Measurements from ENCODE around the gene TMEM164. TPM values are rescaled to one million over a fixed set of nuclear protein-coding genes. Genes with fewer than 3 reads are reported as not detected.

TMEM164 gene
- total RNA-seq, 1 donor from 2014 or later = 8.4 TPM

DNA sequence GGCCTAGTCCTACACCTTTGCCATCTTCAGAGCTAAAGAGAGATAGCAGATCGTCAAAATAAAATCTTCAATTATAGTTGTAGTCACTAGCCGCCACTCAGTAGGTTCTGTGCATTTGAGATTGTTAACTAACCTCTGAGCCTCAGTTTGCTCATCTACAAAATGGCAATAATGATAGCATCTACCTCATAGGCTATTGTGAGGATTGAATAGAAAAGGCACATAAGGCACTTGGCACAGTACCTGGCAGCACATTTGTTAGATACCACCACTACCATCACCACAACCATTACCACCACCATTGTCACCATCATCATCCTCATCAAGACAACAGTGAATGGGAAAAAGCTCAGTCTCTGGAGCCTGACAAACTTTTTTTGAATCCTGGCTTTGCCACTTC is 180.4 kb downstream of the TMEM164 start:
- H3K4me3 ChIP-seq (ENCODE audit: low read depth, low read length) = no peak overlapping the region
- DNase-seq (ENCODE audit: low read depth) = no peak
- TF ChIP-seq, protein P1, sequence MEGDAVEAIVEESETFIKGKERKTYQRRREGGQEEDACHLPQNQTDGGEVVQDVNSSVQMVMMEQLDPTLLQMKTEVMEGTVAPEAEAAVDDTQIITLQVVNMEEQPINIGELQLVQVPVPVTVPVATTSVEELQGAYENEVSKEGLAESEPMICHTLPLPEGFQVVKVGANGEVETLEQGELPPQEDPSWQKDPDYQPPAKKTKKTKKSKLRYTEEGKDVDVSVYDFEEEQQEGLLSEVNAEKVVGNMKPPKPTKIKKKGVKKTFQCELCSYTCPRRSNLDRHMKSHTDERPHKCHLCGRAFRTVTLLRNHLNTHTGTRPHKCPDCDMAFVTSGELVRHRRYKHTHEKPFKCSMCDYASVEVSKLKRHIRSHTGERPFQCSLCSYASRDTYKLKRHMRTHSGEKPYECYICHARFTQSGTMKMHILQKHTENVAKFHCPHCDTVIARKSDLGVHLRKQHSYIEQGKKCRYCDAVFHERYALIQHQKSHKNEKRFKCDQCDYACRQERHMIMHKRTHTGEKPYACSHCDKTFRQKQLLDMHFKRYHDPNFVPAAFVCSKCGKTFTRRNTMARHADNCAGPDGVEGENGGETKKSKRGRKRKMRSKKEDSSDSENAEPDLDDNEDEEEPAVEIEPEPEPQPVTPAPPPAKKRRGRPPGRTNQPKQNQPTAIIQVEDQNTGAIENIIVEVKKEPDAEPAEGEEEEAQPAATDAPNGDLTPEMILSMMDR (conservative IDR thresholded peaks at IDR 0.05; ENCODE audit: low read depth, low read length) = no peak

DNA sequence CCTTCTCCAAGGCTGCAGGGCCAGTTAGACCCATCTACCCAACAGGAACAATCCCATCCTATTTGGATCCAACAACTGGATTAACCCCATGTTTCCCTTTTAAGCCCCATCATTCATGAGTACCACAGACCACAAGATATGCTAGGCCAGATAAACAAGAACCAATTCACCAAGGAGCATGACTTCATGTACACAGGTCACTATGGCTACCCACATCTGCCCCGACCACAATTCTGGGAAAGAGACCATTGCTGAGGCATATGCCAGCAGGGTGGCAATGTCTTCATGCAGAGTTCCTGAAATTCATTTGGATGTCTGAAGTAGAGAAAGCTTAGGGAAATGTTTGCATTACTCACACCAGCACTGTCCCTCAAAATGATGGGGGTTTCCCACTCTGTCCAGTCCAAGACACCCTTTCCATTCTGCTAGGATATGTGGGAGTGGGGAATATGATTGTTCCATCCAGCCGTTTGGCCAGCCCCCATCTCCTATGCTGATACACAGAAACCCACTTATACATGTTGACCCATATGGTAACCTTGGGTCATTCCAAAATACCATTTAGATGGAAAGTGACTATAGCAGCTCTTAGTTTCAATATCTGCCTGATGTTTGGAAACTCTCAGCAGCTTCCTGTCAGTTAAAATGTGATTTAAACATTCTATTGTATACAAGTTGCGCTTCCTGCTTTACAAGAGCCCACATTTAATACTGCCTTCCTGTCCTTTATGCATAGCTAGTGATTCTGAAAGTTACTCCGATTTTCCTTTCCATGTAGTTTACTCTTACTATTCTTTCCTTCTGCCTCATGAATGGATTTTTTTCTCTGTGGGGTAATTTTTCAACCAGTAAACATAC is 186.0 kb downstream of the TMEM164 start:
- TF ChIP-seq, protein P1 (conservative IDR thresholded peaks at IDR 0.05; ENCODE audit: low read depth, low read length) = no peak
- DNase-seq (ENCODE audit: low read depth) = no peak
- no peak overlapping the region for H3K4me3 ChIP-seq (ENCODE audit: low read depth, low read length)

DNA sequence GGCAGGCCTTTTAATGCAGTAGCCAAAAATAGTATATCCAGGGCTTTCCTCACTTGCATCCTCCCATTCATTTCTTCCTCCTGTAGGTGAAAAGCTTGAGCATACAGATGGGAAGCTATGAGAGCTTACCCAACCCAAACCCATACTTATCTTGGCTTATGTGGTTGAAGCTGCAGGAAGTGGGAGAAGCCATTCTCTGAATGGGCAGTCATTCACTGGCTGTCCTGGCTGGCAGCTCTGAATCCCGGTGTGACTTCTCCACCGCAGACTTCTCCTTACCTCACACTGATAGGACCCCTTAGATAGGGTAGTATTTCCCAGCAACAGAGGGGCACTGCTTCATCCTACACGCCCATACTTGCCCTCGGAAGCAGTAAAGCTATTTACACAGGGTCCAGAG is 189.6 kb downstream of the TMEM164 start:
- TF ChIP-seq, protein P1 (conservative IDR thresholded peaks at IDR 0.05; ENCODE audit: low read depth, low read length) = no peak
- no peak overlapping the region for H3K4me3 ChIP-seq (ENCODE audit: low read depth, low read length)
- no peak for DNase-seq (ENCODE audit: low read depth)

DNA sequence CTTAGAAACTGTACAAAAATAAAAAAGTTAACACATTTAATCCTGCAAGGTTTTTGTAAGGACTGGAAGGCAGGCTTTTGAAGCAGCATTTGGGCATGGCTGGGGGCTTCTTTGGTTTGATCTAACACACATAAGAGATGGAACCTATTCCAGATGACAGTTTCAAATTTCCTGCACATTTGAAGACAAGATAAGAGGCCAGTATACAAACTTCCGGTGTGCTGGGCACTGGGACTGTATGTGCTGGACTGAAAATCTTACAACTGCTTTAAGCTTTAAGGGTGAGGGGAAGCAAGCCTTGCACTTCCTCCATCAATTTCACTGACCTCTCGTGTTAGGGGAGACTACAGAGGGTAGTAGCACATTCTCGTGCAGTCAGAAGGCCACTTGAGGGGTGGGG is 192.1 kb downstream of the TMEM164 start:
- TF ChIP-seq, protein P1 (conservative IDR thresholded peaks at IDR 0.05; ENCODE audit: low read depth, low read length) = no peak
- no peak for DNase-seq (ENCODE audit: low read depth)

DNA sequence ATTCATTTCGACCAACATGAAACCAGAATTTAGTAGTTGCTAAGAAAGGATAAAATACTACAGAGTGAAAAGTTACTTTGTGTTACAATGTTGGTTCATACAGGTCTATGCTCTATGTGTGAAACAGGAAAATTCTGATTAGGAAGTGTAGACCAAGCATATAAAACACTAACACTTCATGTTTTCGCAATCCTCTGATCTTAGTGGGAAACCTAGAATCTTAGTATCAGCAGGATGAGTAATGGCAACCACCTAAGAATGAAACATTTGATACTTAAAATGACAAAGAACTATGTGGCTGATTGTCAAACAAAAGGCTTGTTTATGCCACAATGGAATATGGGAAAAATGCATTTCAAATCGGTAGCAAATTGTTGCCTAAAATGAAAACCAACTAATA is 198.9 kb downstream of the TMEM164 start:
- H3K4me3 ChIP-seq (ENCODE audit: low read depth, low read length) = no peak overlapping the region
- DNase-seq (ENCODE audit: low read depth) = no peak
- TF ChIP-seq, protein P1 (conservative IDR thresholded peaks at IDR 0.05; ENCODE audit: low read depth, low read length) = no peak

More for the DNA sequence above, 192.1 kb downstream of the TMEM164 start:
- no peak overlapping the region for H3K4me3 ChIP-seq (ENCODE audit: low read depth, low read length)

DNA sequence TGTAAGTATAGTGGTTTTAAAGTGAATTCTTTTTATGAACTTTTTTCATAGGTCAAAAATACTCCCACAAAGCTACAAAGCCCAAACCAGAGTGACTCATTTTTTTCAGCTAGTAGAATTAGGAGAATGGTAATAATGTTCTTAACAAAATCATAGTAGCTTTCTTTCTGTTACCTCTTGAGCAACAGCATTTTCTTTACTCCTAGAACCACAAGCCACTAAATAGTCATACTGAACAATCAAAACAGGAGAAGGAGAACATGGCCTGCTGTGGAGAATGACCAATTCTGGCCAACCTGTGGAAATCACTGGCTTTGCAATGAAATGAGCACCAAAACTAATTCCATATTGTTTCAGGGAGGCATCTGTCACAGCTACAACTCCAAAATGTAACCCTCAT is 202.1 kb downstream of the TMEM164 start:
- no peak for DNase-seq (ENCODE audit: low read depth)
- no peak overlapping the region for H3K4me3 ChIP-seq (ENCODE audit: low read depth, low read length)
- TF ChIP-seq, protein P1 (conservative IDR thresholded peaks at IDR 0.05; ENCODE audit: low read depth, low read length) = no peak

DNA sequence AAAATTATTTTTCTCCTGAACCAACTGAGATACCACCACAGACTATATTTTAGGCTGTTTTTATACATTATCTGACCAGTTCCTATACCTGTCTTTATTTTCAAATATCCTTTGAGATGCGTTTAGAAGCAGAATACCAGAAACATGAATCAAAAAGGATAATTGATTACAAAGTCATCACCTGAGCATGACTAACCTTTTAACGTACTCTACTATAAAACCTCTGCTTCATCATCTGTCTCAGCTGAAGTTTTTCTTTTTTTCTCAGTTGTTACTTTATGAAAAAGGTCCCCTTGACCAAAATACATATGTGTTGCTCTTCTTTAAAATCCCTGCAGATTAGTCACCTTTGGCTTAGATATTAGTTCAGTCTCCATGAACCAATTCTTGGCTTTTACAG is 205.2 kb downstream of the TMEM164 start:
- TF ChIP-seq, protein P1 (conservative IDR thresholded peaks at IDR 0.05; ENCODE audit: low read depth, low read length) = no peak
- H3K4me3 ChIP-seq (ENCODE audit: low read depth, low read length) = no peak overlapping the region
- no peak for DNase-seq (ENCODE audit: low read depth)
